GM10266 (cell line): ENCODE measurements around the gene NFIB.

Experiments used
- DNase-seq: peaks from one replicate; pipeline ENCODE4 v3.0.0; 2012; ENCODE audit errors: extremely low spot score
- CTCF ChIP-seq: IDR thresholded peaks from 2 replicates; pipeline ENCODE4 v1.5.1; 2012; ENCODE audit warnings: mild to moderate bottlenecking, low read depth; ENCODE audit not compliant: control insufficient read depth, insufficient read depth; ENCODE audit errors: missing control alignments

Gene NFIB

GRCh38 chr9:14197325-14197858 is 116.5 kb downstream of the NFIB start:
- no peak for TF ChIP-seq CTCF
- no peak for DNase-seq

- DNase-seq = no peak
- TF ChIP-seq CTCF = no peak
Observed at GRCh38 chr9:14193328-14193990, 120.5 kb downstream of the NFIB start.

GRCh38 chr9:14192556-14192955 is 121.4 kb downstream of the NFIB start:
- no peak for DNase-seq
- TF ChIP-seq CTCF = no peak

- no peak for DNase-seq
- no peak for TF ChIP-seq CTCF
Observed at GRCh38 chr9:14191512-14191911, 122.4 kb downstream of the NFIB start.

GRCh38 chr9:14190240-14190639 is 123.7 kb downstream of the NFIB start:
- no peak for TF ChIP-seq CTCF
- DNase-seq = no peak

- DNase-seq = no peak
- no peak for TF ChIP-seq CTCF
Observed at GRCh38 chr9:14189578-14189977, 124.4 kb downstream of the NFIB start.

- no peak for TF ChIP-seq CTCF
- no peak for DNase-seq
Observed at GRCh38 chr9:14189146-14189545, 124.8 kb downstream of the NFIB start.
